Measurements from ENCODE around the gene TMEM184B.

The TMEM184B gene

GRCh38 chr22:38250643-38251340, 22.0 kb downstream of the TMEM184B start:
- Mint-ChIP-seq H3K27ac (no peak overlapping the region), H3K36me3 (ENCODE audit: low read depth) (peaks cover 14% of the 10 kb centered on the region), H3K27me3 (no peaks in the 10 kb centered on the region), H3K9me3 (no peaks in the 10 kb centered on the region), H3K4me3 (no peak overlapping the region), H3K4me1 (ENCODE audit: low read depth) (no peaks in the 10 kb centered on the region)

GRCh38 chr22:38249803-38250642, 22.8 kb downstream of the TMEM184B start:
- H3K9me3 Mint-ChIP-seq = no peaks in the 10 kb centered on the region
- H3K36me3 Mint-ChIP-seq (ENCODE audit: low read depth) = peaks cover 14% of the 10 kb centered on the region
- no peaks in the 10 kb centered on the region for H3K4me1 Mint-ChIP-seq (ENCODE audit: low read depth)
- H3K27me3 Mint-ChIP-seq = no peaks in the 10 kb centered on the region
- H3K4me3 Mint-ChIP-seq = no peak overlapping the region
- H3K27ac Mint-ChIP-seq = no peak overlapping the region

DNA sequence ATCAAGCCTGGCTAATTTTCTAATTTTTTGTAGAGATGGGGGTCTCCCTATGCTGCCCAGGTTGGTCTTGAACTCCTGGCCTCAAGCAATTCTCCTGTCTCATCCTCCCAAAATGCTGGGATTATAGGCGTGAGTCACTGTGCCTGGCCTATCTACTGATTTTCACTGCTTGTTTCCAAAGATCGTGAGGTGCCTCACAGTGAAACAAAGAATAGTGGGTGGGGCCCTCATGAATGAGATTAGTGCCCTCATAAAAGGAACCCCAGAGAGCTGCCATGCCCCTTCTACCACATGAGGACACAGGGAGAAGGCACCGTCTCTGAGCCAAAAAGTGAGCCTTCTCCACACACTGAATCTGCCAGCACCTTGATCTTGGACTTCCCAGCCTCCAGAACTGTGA, 23.5 kb downstream of the TMEM184B start:
- H3K36me3 Mint-ChIP-seq (ENCODE audit: low read depth) = peaks cover 14% of the 10 kb centered on the region
- no peak overlapping the region for H3K4me3 Mint-ChIP-seq
- H3K9me3 Mint-ChIP-seq = no peaks in the 10 kb centered on the region
- no peaks in the 10 kb centered on the region for H3K4me1 Mint-ChIP-seq (ENCODE audit: low read depth)
- H3K27ac Mint-ChIP-seq = no peak overlapping the region
- no peaks in the 10 kb centered on the region for H3K27me3 Mint-ChIP-seq

DNA sequence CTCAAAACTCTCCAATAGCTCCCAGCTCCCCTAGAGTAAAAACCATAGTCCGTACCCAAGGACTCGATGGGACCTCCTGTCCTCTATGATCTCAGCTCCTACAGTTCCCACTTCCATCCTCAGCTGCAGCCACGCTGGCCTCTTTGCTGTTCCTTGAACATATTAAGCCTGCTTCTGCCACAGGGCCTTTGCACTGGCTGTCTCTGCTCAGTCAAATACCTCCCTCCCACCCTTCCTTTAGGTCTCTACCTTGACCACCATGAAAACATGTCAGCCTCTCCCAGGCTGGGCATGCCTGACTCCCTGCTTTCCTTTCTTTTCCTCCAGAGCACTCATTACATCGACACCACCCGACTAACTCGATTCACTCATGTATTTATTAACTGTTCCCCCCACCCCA, 24.5 kb downstream of the TMEM184B start:
- Mint-ChIP-seq H3K36me3 (ENCODE audit: low read depth) (peaks cover 14% of the 10 kb centered on the region), H3K4me3 (no peak overlapping the region), H3K27me3 (no peaks in the 10 kb centered on the region), H3K27ac (no peak overlapping the region), H3K9me3 (no peaks in the 10 kb centered on the region), H3K4me1 (ENCODE audit: low read depth) (no peaks in the 10 kb centered on the region)

GRCh38 chr22:38247713-38248112, 25.1 kb downstream of the TMEM184B start:
- Mint-ChIP-seq H3K9me3 (no peaks in the 10 kb centered on the region), H3K36me3 (ENCODE audit: low read depth) (peaks cover 14% of the 10 kb centered on the region), H3K27me3 (no peaks in the 10 kb centered on the region), H3K27ac (no peak overlapping the region), H3K4me3 (no peak overlapping the region), H3K4me1 (ENCODE audit: low read depth) (no peaks in the 10 kb centered on the region)

GRCh38 chr22:38246692-38247091, 26.1 kb downstream of the TMEM184B start:
- no peaks in the 10 kb centered on the region for H3K4me1 Mint-ChIP-seq (ENCODE audit: low read depth)
- H3K4me3 Mint-ChIP-seq = no peak overlapping the region
- no peaks in the 10 kb centered on the region for H3K9me3 Mint-ChIP-seq
- H3K36me3 Mint-ChIP-seq (ENCODE audit: low read depth) = peaks cover 14% of the 10 kb centered on the region
- H3K27ac Mint-ChIP-seq = no peak overlapping the region
- H3K27me3 Mint-ChIP-seq = no peaks in the 10 kb centered on the region

GRCh38 chr22:38246046-38246658, 26.7 kb downstream of the TMEM184B start:
- H3K27me3 Mint-ChIP-seq = no peaks in the 10 kb centered on the region

GRCh38 chr22:38244106-38244505, 28.7 kb downstream of the TMEM184B start:
- Mint-ChIP-seq H3K27ac (no peak overlapping the region), H3K4me3 (no peak overlapping the region), H3K9me3 (no peaks in the 10 kb centered on the region), H3K4me1 (ENCODE audit: low read depth) (no peaks in the 10 kb centered on the region), H3K27me3 (no peaks in the 10 kb centered on the region), H3K36me3 (ENCODE audit: low read depth) (peaks cover 4% of the 10 kb centered on the region)

More at GRCh38 chr22:38246046-38246658, 26.7 kb downstream of the TMEM184B start:
- Mint-ChIP-seq H3K9me3 (no peaks in the 10 kb centered on the region), H3K4me3 (no peak overlapping the region), H3K36me3 (ENCODE audit: low read depth) (peaks cover 14% of the 10 kb centered on the region), H3K4me1 (ENCODE audit: low read depth) (no peaks in the 10 kb centered on the region), H3K27ac (no peak overlapping the region)

DNA sequence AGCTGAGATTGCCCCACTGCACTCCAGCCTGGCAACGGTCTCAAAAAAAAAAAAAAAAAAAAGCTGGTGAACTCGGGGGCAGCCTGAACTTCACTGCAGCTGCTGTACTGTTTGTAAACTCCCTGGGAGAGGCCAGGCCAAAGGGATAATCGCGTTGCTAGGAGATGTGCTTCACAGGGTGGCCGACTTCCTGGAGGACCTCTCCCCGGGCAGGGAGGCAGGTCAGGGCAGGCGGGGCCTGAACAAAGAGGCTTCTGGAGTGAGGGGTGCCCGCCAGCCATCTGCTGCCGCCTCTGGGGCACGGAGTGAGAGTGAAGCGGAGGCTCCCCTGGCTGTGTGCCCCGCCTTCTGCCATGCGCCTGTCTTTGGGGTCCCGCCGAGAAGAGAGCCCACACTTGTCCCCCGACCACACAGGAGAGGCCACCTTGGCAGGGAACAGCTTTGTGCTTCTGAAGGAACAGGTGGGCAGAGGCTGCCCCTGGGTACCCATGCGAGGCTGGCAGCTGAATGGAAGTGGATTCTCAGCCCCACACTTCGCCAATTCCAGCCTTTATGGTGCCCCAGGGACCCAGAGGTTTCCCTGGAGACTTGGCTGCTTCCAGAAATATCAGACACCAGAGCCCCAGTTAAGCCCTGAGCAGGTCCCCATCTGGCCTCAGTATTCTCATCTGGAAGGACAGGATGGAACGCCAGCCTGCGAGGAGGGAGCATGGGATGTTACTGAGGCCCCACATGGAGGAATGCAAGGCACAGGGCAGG, 29.6 kb downstream of the TMEM184B start:
- Mint-ChIP-seq H3K4me3 (no peak overlapping the region), H3K36me3 (ENCODE audit: low read depth) (peaks cover 4% of the 10 kb centered on the region), H3K27me3 (no peaks in the 10 kb centered on the region), H3K4me1 (ENCODE audit: low read depth) (no peaks in the 10 kb centered on the region), H3K27ac (no peak overlapping the region), H3K9me3 (no peaks in the 10 kb centered on the region)

GRCh38 chr22:38240734-38241252, 32.0 kb downstream of the TMEM184B start:
- Mint-ChIP-seq H3K4me1 (ENCODE audit: low read depth) (no peaks in the 10 kb centered on the region), H3K27ac (no peak overlapping the region), H3K9me3 (no peaks in the 10 kb centered on the region), H3K36me3 (ENCODE audit: low read depth) (peaks cover 4% of the 10 kb centered on the region), H3K27me3 (no peaks in the 10 kb centered on the region), H3K4me3 (no peak overlapping the region)

- Mint-ChIP-seq H3K4me1 (ENCODE audit: low read depth) (no peaks in the 10 kb centered on the region), H3K4me3 (no peak overlapping the region), H3K27ac (no peak overlapping the region), H3K27me3 (no peaks in the 10 kb centered on the region), H3K9me3 (no peaks in the 10 kb centered on the region), H3K36me3 (ENCODE audit: low read depth) (peaks cover 4% of the 10 kb centered on the region)
Measured at GRCh38 chr22:38239101-38239761, 33.6 kb downstream of the TMEM184B start.

- Mint-ChIP-seq H3K9me3 (no peaks in the 10 kb centered on the region), H3K27ac (no peak overlapping the region), H3K4me1 (ENCODE audit: low read depth) (no peaks in the 10 kb centered on the region), H3K4me3 (no peak overlapping the region), H3K27me3 (no peaks in the 10 kb centered on the region), H3K36me3 (ENCODE audit: low read depth) (peaks cover 4% of the 10 kb centered on the region)
Measured at GRCh38 chr22:38238519-38239071, 34.2 kb downstream of the TMEM184B start.

DNA sequence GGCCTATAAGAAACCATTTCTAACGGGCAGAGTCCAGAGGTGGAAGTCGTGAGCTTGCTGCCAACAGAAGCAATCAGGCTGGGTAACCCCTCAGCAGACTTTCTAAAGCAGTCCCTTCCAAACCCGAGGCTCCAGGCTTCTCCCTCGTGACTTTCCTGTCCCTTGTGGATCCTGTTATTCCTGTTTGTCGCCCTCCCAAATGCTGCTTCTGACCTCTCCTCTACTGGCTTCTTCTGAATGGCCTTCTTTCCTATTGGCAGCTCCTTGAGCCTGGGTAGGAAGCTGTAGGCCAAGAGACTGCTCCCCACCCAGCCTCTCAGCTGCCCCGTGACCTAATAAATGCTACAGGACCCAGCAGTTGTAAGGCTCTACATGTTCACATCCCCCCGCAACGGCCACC, 36.0 kb downstream of the TMEM184B start:
- H3K4me3 Mint-ChIP-seq = no peak overlapping the region
- H3K36me3 Mint-ChIP-seq (ENCODE audit: low read depth) = peaks cover 8% of the 10 kb centered on the region
- no peaks in the 10 kb centered on the region for H3K4me1 Mint-ChIP-seq (ENCODE audit: low read depth)
- H3K9me3 Mint-ChIP-seq = no peaks in the 10 kb centered on the region
- H3K27ac Mint-ChIP-seq = no peak overlapping the region
- no peaks in the 10 kb centered on the region for H3K27me3 Mint-ChIP-seq

All from stimulated activated naive CD8-positive, alpha-beta T cell treated with anti-CD3 and anti-CD28 coated beads, Interleukin-15, Interleukin-2, amounts not matched to agents 100 ng/mL and 50 ng/mL, for 24 hours (primary cell).